Lower leg skin (tissue), 4 donors: Measurements from ENCODE around the gene SDK1. TPM values are rescaled to one million over a fixed set of nuclear protein-coding genes. Genes with fewer than 3 reads are reported as not detected.

Source experiments
- DNase-seq, 2 donors: peaks; one replicate each; pipeline ENCODE4 v3.0.0-alpha.2; 2019; ENCODE audit warnings: low spot score in 2 of 2
- H3K4me3 ChIP-seq: fragments of 200-600 bp; sonication (generic); 2 replicates; pipeline ENCODE4 v1.5.1; 2017; ENCODE audit warnings: mild to moderate bottlenecking, low read depth; ENCODE audit not compliant: poor library complexity, severe bottlenecking
- POLR2A ChIP-seq, 2 donors: fragments of 450-650 bp; IDR thresholded peaks; one replicate each; pipeline ENCODE4 v1.6.1; 2016 to 2017; ENCODE audit warnings: antibody characterized with exemption in 2 of 2, mild to moderate bottlenecking in 1 of 2, moderate library complexity in 1 of 2
- WGBS, 2 donors: methylation state at CpG; one replicate each; pipeline ENCODE4 v1.1.5; 2018; 5-methylcytosine and 5-hydroxymethylcytosine counted together
- intact Hi-C: fragments of 100-400 bp; cut with DNase I; formaldehyde crosslinking; loops from one replicate; pipeline ENCODE4 v1.15.0; 2023; ENCODE audit warnings: low total_unique reads
- total RNA-seq, 4 donors: library from RNA; depleted of rRNA; stranded (reverse); fragments of >200 nt; gene quantifications; one replicate each; pipeline ENCODE4 v1.1.0, GENCODE V29; 2016
- TF ChIP-seq, protein P1 (sequence below), 3 donors: fragments of 450-650 bp; IDR thresholded peaks; one replicate each; pipeline ENCODE4 v1.5.1; 2016; ENCODE audit warnings: antibody characterized with exemption in 3 of 3, mild to moderate bottlenecking in 3 of 3, moderate library complexity in 2 of 3

SDK1 gene
- total RNA-seq, 4 donors from 2014 or later = 1.9 to 7.2 (median 5.1) TPM

DNA sequence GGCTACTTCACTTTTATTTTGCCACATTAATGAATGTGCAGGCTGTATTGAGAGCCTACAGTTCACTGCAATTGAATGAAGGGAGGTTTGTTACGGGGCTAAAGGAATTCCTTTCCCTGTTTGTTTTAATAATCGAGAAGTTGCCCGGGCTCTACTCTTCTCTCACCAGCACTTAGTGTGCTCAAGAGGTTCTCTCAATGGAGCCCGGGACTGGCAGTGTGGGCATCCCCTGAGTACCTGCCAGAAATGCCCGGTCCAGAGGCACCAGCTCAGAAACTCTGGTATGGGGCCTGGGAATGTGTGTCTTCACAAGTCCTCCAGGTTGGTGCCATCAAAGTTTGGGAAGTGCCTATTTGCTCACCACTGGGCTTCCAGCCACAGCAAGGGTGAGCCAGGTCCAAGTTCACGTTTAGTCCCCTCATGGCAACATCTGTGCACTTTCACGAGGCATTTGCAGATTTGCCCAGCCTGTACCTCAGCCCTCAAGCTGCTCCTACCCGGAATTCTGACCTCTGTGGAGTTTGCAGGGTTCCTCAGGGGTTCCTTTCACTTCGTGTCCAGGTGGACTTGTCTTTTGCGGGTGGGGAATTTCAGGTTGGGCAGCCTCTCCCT lies 622.4 kb downstream of the SDK1 start:
- WGBS, 2 donors = 89 to 94% methylated on average over 10 of the region's 10 CpGs
- TF ChIP-seq POLR2A (IDR thresholded peaks at IDR 0.05) = no peak
- TF ChIP-seq, protein P1, sequence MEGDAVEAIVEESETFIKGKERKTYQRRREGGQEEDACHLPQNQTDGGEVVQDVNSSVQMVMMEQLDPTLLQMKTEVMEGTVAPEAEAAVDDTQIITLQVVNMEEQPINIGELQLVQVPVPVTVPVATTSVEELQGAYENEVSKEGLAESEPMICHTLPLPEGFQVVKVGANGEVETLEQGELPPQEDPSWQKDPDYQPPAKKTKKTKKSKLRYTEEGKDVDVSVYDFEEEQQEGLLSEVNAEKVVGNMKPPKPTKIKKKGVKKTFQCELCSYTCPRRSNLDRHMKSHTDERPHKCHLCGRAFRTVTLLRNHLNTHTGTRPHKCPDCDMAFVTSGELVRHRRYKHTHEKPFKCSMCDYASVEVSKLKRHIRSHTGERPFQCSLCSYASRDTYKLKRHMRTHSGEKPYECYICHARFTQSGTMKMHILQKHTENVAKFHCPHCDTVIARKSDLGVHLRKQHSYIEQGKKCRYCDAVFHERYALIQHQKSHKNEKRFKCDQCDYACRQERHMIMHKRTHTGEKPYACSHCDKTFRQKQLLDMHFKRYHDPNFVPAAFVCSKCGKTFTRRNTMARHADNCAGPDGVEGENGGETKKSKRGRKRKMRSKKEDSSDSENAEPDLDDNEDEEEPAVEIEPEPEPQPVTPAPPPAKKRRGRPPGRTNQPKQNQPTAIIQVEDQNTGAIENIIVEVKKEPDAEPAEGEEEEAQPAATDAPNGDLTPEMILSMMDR (IDR thresholded peaks at IDR 0.05) = no peak
- no peak overlapping the region for H3K4me3 ChIP-seq
- no peak for DNase-seq
- intact Hi-C loops = no loop called here

- DNase-seq = no peak
- TF ChIP-seq POLR2A (IDR thresholded peaks at IDR 0.05) = no peak
- TF ChIP-seq, protein P1 (IDR thresholded peaks at IDR 0.05) = no peak
- H3K4me3 ChIP-seq = no peak overlapping the region
- intact Hi-C loops = no loop called here
- 96 to 98% methylated on average over 14 of the region's 14 CpGs for WGBS, 2 donors
Observed at GRCh38 chr7:3924277-3924676, 623.2 kb downstream of the SDK1 start.

GRCh38 chr7:3927446-3928110 lies 626.5 kb downstream of the SDK1 start:
- TF ChIP-seq, protein P1 (IDR thresholded peaks at IDR 0.05) = no peak
- no peak for TF ChIP-seq POLR2A (IDR thresholded peaks at IDR 0.05)
- WGBS, 2 donors = 90 to 94% methylated on average over 7 of the region's 7 CpGs
- DNase-seq = no peak
- no peak overlapping the region for H3K4me3 ChIP-seq
- intact Hi-C loops = no loop called here

GRCh38 chr7:3928727-3929515 lies 627.9 kb downstream of the SDK1 start:
- H3K4me3 ChIP-seq = no peak overlapping the region
- intact Hi-C loops = no loop called here
- DNase-seq = no peak
- TF ChIP-seq POLR2A (IDR thresholded peaks at IDR 0.05) = no peak
- TF ChIP-seq, protein P1 (IDR thresholded peaks at IDR 0.05) = no peak
- 89 to 91% methylated on average over 14 of the region's 14 CpGs for WGBS, 2 donors

- 76 to 78% methylated on average over 3 of the region's 3 CpGs for WGBS, 2 donors
- intact Hi-C loops = no loop called here
- no peak overlapping the region for H3K4me3 ChIP-seq
- TF ChIP-seq, protein P1 (IDR thresholded peaks at IDR 0.05) = no peak
- TF ChIP-seq POLR2A (IDR thresholded peaks at IDR 0.05) = no peak
- no peak for DNase-seq
Observed at GRCh38 chr7:3931843-3932242, 630.8 kb downstream of the SDK1 start.
